Hepatocyte (in vitro differentiated cells): ENCODE data around the gene RBM19.

Experiments
- CTCF ChIP-seq: fragments of 200-600 bp; sonication (generic); IDR thresholded peaks from 2 replicates; pipeline ENCODE4 v1.5.1; 2016; ENCODE audit warnings: antibody characterized with exemption, mild to moderate bottlenecking; ENCODE audit not compliant: poor library complexity
- EZH2phosphoT487 ChIP-seq: fragments of 200-600 bp; sonication (generic); IDR thresholded peaks from one replicate; pipeline ENCODE4 v1.6.1; 2018; ENCODE audit warnings: antibody characterized with exemption, mild to moderate bottlenecking, low read depth, moderate library complexity; ENCODE audit not compliant: unreplicated experiment, severe bottlenecking

GRCh38 chr12:113924341-113924740 is 41.8 kb downstream of the RBM19 start:
- TF ChIP-seq CTCF: no peak
- TF ChIP-seq EZH2phosphoT487: no peak
